ENCODE data around the gene LRRC8B. TPM values are rescaled to one million over a fixed set of nuclear protein-coding genes. Genes with fewer than 3 reads are reported as not detected.
"Not testable (repeated sequence)": the region's sequence is repeated elsewhere in the genome, so short reads cannot be mapped to it uniquely, and the experiment has no call there.

Gene LRRC8B
- 10 to 100 TPM; 10.5 to 10.6 (median 10.6) TPM for polyA plus RNA-seq (ENCODE audit: insufficient read length in 3 of 3)

DNA sequence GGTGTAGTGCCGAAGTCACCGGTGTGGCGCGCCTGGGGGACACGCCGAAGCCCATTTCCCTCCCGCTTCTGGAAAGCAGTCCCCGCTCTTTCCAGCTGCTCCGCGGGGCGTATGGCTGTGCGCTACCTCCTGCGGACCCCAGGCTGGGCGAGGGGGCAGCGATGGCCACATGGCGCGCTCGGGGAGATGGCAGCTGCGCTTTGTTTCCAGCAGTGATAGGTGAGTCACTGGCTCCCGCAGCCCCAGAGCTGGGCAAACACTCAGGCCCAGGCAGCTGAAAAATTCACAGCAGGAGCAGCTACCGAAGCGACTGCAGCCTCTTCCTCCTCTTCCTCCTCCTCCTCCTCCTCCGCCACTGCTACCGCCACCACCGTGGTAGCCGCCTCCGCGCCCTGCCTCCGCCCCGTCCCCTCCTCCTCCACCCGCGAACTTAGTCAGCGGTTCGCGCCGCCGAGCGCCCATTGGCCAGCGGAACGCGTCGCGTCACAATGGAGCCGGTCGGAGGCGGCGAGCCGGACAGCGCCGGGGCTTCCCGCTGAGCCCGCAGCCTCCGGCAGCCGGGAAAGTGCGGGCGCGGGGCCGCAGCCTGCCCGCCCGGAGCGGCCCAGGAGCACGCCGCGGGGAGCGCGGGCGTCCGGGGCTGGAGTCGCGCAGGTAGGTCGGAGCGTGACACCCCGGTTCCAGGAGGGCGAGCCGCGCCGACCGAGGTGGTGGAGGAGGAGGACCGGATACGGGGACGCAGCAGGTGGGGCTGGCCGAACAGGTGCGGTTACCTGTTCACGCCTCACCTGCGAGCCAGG, at the start of gene LRRC8B:
LRRC8B (plus strand) TSS at position 461 of the 800 bp plus-strand sequence. CDS start 57,822 bp downstream, outside the sequence.
- DNase-seq (ENCODE audit: low read depth in 3 of 3, low spot score in 2 of 3), result peak; percentile 67 to 74 (median 70)

DNA sequence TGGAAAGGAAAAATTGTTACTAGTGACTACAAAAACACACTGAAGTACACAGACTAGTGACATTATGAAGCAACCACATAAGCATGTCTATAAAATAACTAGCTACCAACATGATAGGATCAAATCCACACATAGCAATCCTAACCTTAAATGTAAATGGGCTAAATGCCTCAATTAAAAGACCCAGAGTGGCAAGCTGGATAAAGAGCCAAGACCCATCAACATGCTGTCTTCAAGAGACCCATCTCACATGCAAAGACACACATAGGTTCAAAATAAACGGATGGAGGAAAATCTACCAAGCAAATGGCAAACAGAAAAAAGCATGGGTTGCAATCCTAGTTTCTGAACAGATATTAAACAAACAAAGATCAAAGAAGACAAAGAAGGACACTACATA, 49.4 kb upstream of the LRRC8B start:
- no peak for DNase-seq (ENCODE audit: low read depth in 3 of 3, low spot score in 2 of 3)

DNA sequence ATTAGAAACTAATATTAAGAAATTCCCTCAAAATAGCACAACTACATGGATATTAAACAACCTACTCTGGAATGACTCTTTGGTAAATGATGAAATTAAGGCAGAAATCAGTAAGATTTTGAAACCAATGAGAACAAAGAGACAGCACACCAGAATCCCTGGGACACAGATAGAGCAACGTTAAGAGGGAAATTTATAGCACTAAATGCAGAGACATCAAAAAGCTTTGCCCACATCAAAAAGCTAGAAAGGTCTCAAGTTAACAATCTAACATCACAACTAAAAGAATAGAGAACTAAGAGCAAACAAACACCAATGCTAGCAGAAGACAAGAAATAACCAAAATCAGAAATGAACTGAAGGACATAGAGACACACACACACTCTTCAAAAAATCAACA, 48.6 kb upstream of the LRRC8B start:
- no peak for DNase-seq (ENCODE audit: low read depth in 3 of 3, low spot score in 2 of 3)

DNA sequence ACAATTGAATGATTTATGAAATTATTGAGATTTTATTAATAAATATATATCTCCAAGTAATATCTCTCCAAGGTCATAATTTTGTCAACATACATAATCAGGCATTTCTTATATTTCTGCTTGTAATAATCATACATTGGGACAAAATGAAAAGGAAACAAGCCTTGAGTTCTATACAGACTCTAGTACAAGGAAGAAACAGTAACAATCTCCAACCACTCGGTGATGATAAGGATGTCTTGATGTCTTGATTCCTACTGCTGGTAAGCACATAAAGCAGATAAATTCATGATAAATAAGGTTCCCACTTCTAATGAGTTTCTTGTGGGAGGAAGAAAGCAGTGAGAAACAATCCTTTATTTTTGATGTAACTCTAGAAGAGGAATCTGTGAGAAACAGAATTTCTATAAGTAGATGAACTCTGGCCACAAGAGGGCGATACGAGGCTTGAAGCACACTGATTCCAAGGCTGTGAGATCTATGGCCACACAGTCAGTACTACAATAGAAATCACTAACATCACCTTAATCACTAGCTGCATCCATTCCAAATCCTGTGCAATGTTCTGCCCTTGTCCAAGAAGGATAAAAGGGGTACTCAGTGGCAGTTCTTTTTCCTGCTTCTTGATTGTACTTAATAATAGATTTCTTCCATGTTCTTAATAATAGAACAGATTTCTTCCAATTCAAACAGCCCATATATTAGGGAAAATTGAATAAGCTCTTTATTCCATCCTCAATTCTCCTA, 41.4 kb upstream of the LRRC8B start:
- peak; percentile 61 to 72 (median 71) for DNase-seq (ENCODE audit: low read depth in 3 of 3, low spot score in 2 of 3)

DNA sequence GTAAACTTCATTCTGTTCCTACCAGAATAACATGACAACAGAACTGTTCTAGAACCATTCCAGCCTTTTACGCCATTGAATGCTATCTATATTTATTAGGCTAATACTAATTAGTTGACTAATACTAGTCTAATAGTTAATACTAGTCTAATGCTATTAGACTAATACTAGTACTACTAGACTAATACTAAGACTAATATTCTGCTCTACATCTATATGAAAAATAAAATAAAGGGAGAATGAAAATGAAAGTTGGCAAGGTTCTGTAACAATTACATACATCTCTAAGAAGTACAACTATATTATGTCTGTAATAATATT, 40.9 kb upstream of the LRRC8B start:
- DNase-seq (ENCODE audit: low read depth in 3 of 3, low spot score in 2 of 3), result no peak

DNA sequence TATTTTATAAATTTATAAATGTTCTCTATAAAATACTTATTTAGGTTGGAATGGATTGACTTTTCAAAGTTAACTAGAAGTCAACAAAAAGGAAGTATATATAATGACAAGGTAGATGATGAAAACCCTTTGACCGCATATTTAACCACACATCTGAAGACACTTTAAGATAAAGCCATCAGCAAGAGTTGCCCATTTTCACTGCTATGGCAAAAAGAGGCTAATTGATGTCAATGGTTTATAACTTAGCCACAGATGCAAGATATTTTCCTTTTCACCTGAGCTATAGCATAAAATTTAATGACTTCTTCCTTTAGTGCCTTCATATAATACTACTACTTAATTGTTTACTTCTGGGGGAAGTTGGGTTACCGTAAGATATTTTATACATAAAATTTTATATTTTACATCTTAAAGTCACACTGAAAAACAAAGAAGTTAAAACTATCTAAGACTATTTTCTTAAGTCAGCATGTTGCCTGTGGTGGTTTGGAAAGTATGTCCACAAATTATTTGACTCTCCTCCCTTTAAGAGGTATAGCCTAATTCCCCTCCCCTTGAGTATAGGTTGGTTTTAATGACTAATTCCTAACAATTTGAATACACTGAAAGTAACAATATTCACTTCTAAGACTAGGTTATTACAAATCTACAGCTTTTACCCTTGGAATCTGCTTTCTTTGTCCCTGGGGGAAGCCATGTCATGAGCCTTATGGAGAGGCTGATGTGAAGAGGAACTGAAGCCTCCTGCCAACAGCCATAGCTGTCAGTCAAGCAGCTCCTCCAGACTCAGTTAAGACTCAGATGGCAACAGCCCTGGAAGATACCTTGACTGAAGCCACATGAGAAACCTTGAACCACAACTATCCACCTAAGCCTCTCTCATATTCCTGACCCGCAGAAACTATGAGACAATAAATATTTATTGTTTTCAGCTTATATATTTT, 40.3 kb upstream of the LRRC8B start:
- DNase-seq (ENCODE audit: low read depth in 3 of 3, low spot score in 2 of 3), result no peak

DNA sequence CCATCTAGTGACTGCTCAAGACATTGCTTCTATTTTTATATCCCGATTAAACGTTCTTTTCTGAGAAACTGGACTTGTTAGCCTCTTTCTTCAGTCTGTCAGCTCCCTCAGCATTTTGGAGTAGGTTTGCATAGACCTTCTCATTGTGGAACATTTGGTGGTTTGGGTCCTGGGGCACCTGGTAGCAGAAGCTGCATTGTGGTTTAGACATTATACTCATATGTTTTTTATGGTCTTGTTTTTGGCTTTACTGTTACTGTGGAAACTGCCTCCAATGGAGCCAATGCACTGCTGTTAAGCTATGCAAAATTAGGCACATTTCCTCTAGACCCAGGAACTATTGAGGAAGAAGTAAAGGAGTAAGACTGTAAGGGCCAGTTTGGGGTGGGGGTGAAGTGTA, 36.7 kb upstream of the LRRC8B start:
- no peak for DNase-seq (ENCODE audit: low read depth in 3 of 3, low spot score in 2 of 3)

DNA sequence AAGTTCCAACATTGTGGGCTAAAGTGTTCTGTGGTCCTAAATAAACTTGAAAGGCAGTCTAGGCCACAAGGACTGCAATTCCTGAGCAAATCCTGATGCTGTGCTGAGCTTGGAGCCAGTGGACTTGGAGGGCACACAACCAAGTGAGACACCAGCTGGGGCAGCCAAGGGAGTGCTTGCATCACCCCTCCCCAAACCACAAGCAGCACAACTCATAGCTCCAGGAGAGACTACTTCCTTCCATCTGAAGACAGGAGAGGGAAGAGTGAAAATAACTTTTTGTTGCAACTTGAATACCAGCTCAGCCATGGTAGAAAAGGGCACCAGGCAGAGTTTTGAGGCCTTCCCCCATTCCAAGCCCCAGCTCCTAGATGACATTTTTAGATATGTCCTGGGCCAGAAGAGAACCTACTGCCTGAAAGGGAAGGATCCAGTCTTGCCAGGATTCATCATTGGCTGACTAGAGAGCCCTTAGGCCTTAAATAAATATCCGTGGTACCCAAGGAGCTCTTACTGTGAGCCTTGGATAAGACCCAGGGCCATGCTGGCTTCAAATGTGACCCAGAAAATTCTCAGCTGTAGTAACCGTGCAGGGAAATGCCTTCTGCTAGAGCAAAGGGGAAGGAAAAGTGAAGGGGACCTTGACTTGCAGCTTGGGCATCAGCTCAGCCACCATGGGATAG, 35.4 kb upstream of the LRRC8B start:
- no peak for DNase-seq (ENCODE audit: low read depth in 3 of 3, low spot score in 2 of 3)

DNA sequence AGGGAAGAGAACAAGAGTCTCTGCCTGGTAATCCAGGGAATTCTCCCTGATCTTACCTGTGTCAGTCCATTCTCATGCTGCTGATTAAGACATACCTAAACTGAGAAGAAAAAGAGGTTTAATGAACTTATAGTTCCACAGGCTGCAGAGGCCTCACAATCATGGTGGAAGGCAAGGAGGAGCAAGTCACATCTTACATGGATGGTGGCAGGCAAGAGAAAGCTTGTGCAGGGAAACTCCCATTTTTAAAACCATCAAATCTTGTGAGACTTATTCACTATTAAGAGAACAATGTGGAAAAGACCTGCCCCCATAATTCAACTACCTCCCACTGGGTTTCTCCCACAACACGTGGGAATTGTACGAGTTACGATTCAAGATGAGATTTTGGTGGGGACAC, 34.2 kb upstream of the LRRC8B start:
- DNase-seq (ENCODE audit: low read depth in 3 of 3, low spot score in 2 of 3), result no peak

DNA sequence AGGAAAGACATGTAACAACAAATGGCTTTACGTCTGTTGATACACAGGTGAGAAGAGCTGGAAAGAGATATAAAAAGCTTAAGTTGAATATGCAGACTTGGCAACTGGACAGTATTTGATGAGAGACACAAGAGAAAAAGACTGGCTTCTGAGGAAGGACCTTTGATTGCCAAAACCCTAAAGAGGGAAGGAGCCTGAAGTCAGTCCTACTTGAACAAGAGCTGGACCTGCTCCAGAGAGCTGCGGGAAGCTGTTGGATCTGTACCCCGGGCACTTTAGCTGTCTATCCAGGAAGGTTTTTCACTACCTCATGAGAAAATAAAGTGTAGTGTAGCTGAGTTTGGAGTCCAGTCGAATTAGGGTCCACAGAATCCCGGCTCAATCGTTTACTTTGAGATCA, 25.3 kb upstream of the LRRC8B start:
- no peak for DNase-seq (ENCODE audit: low read depth in 3 of 3, low spot score in 2 of 3)

DNA sequence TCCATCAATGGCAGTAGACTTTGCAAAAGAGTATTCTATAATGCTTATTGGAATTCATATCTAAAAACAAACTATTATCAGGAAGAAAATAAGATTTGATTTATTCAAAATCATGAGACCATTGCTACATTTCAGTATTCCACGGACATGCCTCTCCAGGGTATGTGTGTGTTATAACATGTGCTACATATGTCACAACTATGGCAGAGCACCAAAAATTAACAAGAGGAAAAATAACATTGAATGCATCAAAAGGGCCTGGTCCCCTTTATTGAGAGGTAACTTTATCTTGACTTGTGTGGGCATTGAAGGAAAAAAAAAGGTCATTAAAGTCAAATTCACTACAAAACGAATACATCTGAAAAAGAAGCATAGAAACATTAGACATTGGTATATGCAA, 22.6 kb upstream of the LRRC8B start:
- DNase-seq (ENCODE audit: low read depth in 3 of 3, low spot score in 2 of 3), result no peak

DNA sequence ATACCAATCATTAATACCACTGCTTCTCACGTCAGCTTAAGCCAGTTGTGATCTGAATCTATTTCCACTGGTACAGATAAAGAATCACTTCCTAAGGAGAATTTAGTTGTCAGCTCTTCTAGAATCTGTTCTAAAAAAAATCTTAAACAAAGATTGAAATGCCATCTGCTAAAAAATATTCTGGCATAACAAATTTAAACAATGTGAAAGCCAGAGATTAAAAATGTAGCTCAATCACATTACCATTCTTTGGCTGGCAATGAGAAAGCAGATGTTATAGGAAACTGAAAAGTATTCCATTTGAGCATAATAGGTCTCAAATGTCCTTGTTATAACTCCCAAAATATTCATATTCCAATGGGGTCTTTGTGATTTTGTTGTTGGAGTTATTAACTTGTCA, 21.7 kb upstream of the LRRC8B start:
- no peak for DNase-seq (ENCODE audit: low read depth in 3 of 3, low spot score in 2 of 3)

DNA sequence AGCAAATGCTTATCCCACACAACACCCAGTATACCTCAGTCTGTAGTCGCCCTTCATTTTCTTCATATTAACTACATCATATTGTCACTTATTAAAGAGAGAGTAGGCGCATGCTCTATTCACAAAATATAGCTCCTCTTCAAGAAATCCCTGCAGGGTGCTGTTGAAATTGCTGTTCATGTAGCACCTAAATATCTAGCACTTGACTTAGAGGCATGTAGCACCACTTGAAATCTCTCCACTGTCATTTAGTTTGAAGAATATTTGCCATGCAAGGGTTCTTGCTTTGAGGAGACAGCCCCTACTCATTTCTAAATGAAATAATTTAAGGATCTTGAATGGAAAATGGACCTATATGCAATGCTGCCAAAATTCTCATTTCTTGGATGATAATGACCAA, 20.9 kb upstream of the LRRC8B start:
- no peak for DNase-seq (ENCODE audit: low read depth in 3 of 3, low spot score in 2 of 3)

DNA sequence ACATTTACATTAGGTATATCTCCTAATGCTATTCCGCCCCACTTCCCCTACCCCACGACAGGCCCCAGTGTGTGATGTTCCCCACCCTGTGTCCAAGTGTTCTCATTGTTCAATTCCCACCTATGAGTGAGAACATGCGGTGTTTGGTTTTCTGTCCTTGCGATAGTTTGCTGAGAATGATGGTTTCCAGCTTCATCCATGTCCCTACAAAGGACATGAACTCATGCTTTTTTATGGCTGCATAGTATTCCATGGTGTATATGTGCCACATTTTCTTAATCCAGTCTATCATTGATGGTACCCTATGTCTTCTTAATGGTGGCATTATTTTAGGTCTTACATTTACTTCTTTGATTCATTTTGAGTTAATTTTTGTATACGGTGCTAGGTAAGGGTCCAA, 14.6 kb upstream of the LRRC8B start:
- DNase-seq (ENCODE audit: low read depth in 3 of 3, low spot score in 2 of 3), result not testable (repeated sequence)

DNA sequence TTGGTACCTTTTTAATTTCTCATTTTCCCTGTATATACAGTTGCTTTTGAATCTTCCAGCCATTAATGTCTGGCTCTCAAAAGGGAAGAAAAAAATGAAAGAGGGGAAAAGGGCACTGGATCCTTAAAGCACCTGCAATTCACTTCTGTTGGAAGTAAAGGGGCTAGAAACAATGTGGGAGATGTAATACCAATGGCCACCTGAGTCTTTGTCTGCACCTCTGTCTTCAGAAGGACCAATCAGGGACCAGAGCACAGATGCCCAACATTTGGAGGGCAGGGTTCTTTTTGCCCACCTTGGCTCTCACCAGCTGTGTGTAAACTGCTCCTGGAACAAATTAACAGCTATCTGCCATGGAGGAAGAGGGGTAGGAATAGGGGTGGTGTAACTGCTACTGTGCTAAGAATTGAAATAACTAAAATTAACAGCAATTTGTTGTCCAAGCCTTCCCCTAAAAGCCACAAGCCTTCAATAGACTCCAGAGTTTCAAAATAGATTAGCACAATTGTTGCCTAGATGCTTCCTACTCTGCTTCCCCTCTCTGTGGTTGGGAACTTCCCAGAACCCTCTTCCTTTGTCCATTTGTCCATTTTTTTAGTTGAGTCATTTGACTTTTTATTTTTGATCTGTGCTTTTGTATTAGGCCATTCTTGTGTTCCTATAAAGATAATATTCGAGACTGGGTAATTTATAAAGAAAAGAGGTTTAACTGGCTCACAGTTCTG, 11.5 kb upstream of the LRRC8B start:
- no peak for DNase-seq (ENCODE audit: low read depth in 3 of 3, low spot score in 2 of 3)

DNA sequence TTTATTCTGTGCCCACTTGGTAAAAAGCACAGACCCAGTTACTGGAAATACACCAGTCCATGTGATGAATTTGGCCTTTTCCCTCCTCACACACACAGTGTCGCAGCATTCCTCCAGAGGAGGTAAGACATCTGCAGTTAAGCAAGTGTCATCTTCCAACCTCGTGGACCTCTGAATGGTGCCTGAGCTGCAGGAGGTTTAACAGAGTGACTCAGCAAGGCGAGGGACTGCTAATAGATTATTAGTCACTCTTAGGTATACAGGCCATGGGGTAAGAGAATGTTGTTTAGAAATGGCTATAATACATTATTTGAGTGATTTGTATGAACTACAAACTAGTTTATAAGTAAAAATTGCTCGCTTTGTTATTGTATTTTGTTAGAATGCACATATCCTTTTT, 8.6 kb upstream of the LRRC8B start:
- no peak for DNase-seq (ENCODE audit: low read depth in 3 of 3, low spot score in 2 of 3)

DNA sequence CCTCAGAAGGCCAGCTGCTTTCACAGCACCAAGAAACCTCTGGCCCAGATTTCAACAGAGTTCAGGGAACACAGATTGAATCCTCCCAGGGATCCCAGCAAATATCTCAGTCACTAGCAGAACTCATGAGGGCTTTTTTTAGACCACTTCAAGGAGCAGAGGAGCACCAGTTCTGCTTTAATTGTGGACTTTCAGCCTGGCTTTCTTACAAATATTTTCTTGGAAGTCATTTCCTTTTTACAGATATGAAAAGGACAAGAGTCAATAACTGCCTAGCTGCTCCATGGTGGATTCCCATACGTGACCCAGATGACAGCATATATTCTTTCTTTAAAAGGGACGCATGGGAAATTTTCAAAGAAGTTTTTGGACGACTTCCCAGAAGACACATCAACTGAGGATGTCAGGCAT, 6.4 kb upstream of the LRRC8B start:
- DNase-seq (ENCODE audit: low read depth in 3 of 3, low spot score in 2 of 3), result no peak

DNA sequence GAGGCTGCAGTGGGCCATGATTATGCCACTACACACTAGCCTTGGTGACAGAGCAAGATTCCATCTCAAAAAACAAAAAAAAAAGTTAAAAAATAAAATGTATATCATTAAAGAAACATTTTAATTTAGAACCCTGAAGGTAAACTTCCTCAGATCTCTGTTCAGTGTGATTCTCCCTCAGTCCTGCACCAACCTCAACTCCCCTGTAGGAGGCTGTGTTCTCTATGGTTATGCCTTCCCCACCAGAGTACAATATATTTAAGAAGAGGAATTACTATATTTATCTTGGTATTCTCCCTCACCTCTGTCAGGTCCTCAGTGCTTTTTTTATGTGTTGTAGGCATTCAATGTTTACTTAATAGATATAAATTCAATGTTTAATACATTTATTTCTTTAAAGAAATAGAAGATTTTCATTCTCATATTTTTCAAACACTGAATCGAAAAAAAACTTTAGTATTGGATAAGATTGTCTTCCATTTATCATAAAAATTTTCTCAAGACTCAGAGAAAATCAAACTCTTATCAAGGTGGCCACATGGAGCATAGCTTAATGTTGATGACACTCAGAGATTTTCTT, 4.8 kb upstream of the LRRC8B start:
- DNase-seq (ENCODE audit: low read depth in 3 of 3, low spot score in 2 of 3), result no peak

DNA sequence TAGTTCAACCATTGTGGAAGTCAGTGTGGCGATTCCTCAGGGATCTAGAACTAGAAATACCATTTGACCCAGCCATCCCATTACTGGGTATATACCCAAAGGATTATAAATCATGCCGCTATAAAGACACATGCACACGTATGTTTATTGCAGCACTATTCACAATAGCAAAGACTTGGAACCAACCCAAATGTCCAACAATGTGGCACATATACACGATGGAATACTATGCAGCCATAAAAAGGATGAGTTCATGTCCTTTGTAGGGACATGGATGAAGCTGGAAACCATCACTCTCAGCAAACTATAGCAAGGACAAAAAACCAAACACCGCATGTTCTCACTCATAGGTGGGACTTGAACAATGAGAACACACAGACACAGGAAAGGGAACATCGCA, 2.7 kb upstream of the LRRC8B start:
- DNase-seq (ENCODE audit: low read depth in 3 of 3, low spot score in 2 of 3), result not testable (repeated sequence)
